Measurements from ENCODE around the gene PAX2. TPM values are rescaled to one million over a fixed set of nuclear protein-coding genes. Genes with fewer than 3 reads are reported as not detected.
A peak's percentile ranks its signal among the peaks of the same experiment; 100 is the strongest.

The PAX2 gene
- total RNA-seq, 2 donors from 2014 or later = 0.38 to 0.90 TPM

- no peak for ATAC-seq (replicated peaks in 1 of 2)
- Mint-ChIP-seq H3K9me3 (no peaks in the 10 kb centered on the region), H3K27me3 (ENCODE audit: low read depth) (peaks cover 92% of the 10 kb centered on the region), H3K36me3 (ENCODE audit: insufficient read depth in 2 of 2) (peaks cover 2 to 4% of the 10 kb centered on the region in 2 donors), H3K4me3 (peak overlapping the region in 1 of 2 donors; percentile 12), H3K4me1 (ENCODE audit: low read depth) (peaks cover 10% of the 10 kb centered on the region), H3K27ac (no peak overlapping the region)
- DNase-seq = no peak
These were observed 30.8 kb upstream of the PAX2 start for GRCh38 chr10:100714566-100714950.

- H3K4me1 Mint-ChIP-seq (ENCODE audit: low read depth) = peaks cover 10% of the 10 kb centered on the region
- H3K4me3 Mint-ChIP-seq = peak overlapping the region; percentile 18 to 79
- peak overlapping the region; percentile 21 for H3K27ac Mint-ChIP-seq
- no peak for ATAC-seq (replicated peaks in 1 of 2)
- peaks cover 94% of the 10 kb centered on the region for H3K27me3 Mint-ChIP-seq (ENCODE audit: low read depth)
- DNase-seq = no peak
- no peaks in the 10 kb centered on the region for H3K9me3 Mint-ChIP-seq
- peaks cover 2 to 4% of the 10 kb centered on the region in 2 donors for H3K36me3 Mint-ChIP-seq (ENCODE audit: insufficient read depth in 2 of 2)
These were observed 30.3 kb upstream of the PAX2 start for GRCh38 chr10:100715101-100715444.

GRCh38 chr10:100715445-100716385, 29.7 kb upstream of the PAX2 start:
- H3K4me3 Mint-ChIP-seq = peak overlapping the region; percentile 30 to 79
- H3K4me1 Mint-ChIP-seq (ENCODE audit: low read depth) = peaks cover 10% of the 10 kb centered on the region
- ATAC-seq (replicated peaks in 1 of 2) = peak in 1 of 2 donors; percentile 34
- peaks cover 95% of the 10 kb centered on the region for H3K27me3 Mint-ChIP-seq (ENCODE audit: low read depth)
- no peak for DNase-seq
- H3K9me3 Mint-ChIP-seq = no peaks in the 10 kb centered on the region
- H3K27ac Mint-ChIP-seq = no peak overlapping the region
- H3K36me3 Mint-ChIP-seq (ENCODE audit: insufficient read depth in 2 of 2) = peaks cover 2 to 4% of the 10 kb centered on the region in 2 donors

- no peak for ATAC-seq (replicated peaks in 1 of 2)
- Mint-ChIP-seq H3K4me1 (ENCODE audit: low read depth) (peaks cover 10% of the 10 kb centered on the region), H3K4me3 (no peak overlapping the region), H3K9me3 (no peaks in the 10 kb centered on the region), H3K27me3 (ENCODE audit: low read depth) (peaks cover 94% of the 10 kb centered on the region), H3K36me3 (ENCODE audit: insufficient read depth in 2 of 2) (peaks cover 2 to 4% of the 10 kb centered on the region in 2 donors), H3K27ac (no peak overlapping the region)
- no peak for DNase-seq
These were observed 28.2 kb upstream of the PAX2 start for GRCh38 chr10:100717166-100717565.

GRCh38 chr10:100718197-100718742, 27.1 kb upstream of the PAX2 start:
- H3K27ac Mint-ChIP-seq = no peak overlapping the region
- peaks cover 93% of the 10 kb centered on the region for H3K27me3 Mint-ChIP-seq (ENCODE audit: low read depth)
- no peak for DNase-seq
- ATAC-seq (replicated peaks in 1 of 2) = no peak
- H3K36me3 Mint-ChIP-seq (ENCODE audit: insufficient read depth in 2 of 2) = peaks cover 4 to 5% of the 10 kb centered on the region in 2 donors
- H3K9me3 Mint-ChIP-seq = no peaks in the 10 kb centered on the region
- peaks cover 10% of the 10 kb centered on the region for H3K4me1 Mint-ChIP-seq (ENCODE audit: low read depth)
- no peak overlapping the region for H3K4me3 Mint-ChIP-seq

GRCh38 chr10:100723180-100723579, 22.2 kb upstream of the PAX2 start:
- H3K4me1 Mint-ChIP-seq (ENCODE audit: low read depth) = no peaks in the 10 kb centered on the region
- H3K36me3 Mint-ChIP-seq (ENCODE audit: insufficient read depth in 2 of 2) = peaks cover 0 to 4% of the 10 kb centered on the region in 2 donors
- no peaks in the 10 kb centered on the region for H3K9me3 Mint-ChIP-seq
- ATAC-seq (replicated peaks in 1 of 2) (no peak), DNase-seq (no peak)
- H3K27ac Mint-ChIP-seq = no peak overlapping the region
- peaks cover 87% of the 10 kb centered on the region for H3K27me3 Mint-ChIP-seq (ENCODE audit: low read depth)
- no peak overlapping the region for H3K4me3 Mint-ChIP-seq

GRCh38 chr10:100723770-100724530, 21.4 kb upstream of the PAX2 start:
- Mint-ChIP-seq H3K4me3 (peak overlapping the region; percentile 33 to 55), H3K9me3 (no peaks in the 10 kb centered on the region), H3K27ac (no peak overlapping the region), H3K4me1 (ENCODE audit: low read depth) (peaks cover 3% of the 10 kb centered on the region), H3K27me3 (ENCODE audit: low read depth) (peaks cover 87% of the 10 kb centered on the region), H3K36me3 (ENCODE audit: insufficient read depth in 2 of 2) (peaks cover 0 to 4% of the 10 kb centered on the region in 2 donors)
- ATAC-seq (replicated peaks in 1 of 2) = no peak
- no peak for DNase-seq

- peaks cover 87% of the 10 kb centered on the region for H3K27me3 Mint-ChIP-seq (ENCODE audit: low read depth)
- ATAC-seq (replicated peaks in 1 of 2) = no peak
- H3K4me3 Mint-ChIP-seq = no peak overlapping the region
These were observed 20.8 kb upstream of the PAX2 start for GRCh38 chr10:100724531-100725027.

GRCh38 chr10:100725071-100725471, 20.3 kb upstream of the PAX2 start:
- Mint-ChIP-seq H3K4me1 (ENCODE audit: low read depth) (peaks cover 14% of the 10 kb centered on the region), H3K4me3 (no peak overlapping the region), H3K9me3 (no peaks in the 10 kb centered on the region), H3K27me3 (ENCODE audit: low read depth) (peaks cover 87% of the 10 kb centered on the region), H3K27ac (no peak overlapping the region), H3K36me3 (ENCODE audit: insufficient read depth in 2 of 2) (peaks cover under 1 to 4% of the 10 kb centered on the region in 2 donors)
- ATAC-seq (replicated peaks in 1 of 2) = no peak
- DNase-seq = no peak

More at GRCh38 chr10:100724531-100725027, 20.8 kb upstream of the PAX2 start:
- Mint-ChIP-seq H3K9me3 (no peaks in the 10 kb centered on the region), H3K4me1 (ENCODE audit: low read depth) (peaks cover 9% of the 10 kb centered on the region), H3K27ac (no peak overlapping the region), H3K36me3 (ENCODE audit: insufficient read depth in 2 of 2) (peaks cover 0 to 4% of the 10 kb centered on the region in 2 donors)
- no peak for DNase-seq

- no peak for DNase-seq
These were observed 19.4 kb upstream of the PAX2 start for GRCh38 chr10:100725869-100726426.

GRCh38 chr10:100727808-100728207, 17.6 kb upstream of the PAX2 start:
- ATAC-seq (replicated peaks in 1 of 2) (no peak), DNase-seq (no peak)
- Mint-ChIP-seq H3K27ac (no peak overlapping the region), H3K27me3 (ENCODE audit: low read depth) (peaks cover 89% of the 10 kb centered on the region), H3K9me3 (no peaks in the 10 kb centered on the region), H3K4me1 (ENCODE audit: low read depth) (peaks cover 32% of the 10 kb centered on the region), H3K4me3 (no peak overlapping the region), H3K36me3 (ENCODE audit: insufficient read depth in 2 of 2) (peaks cover 1 to 6% of the 10 kb centered on the region in 2 donors)

More at GRCh38 chr10:100725869-100726426, 19.4 kb upstream of the PAX2 start:
- peaks cover 87% of the 10 kb centered on the region for H3K27me3 Mint-ChIP-seq (ENCODE audit: low read depth)
- no peak overlapping the region for H3K27ac Mint-ChIP-seq
- no peaks in the 10 kb centered on the region for H3K9me3 Mint-ChIP-seq
- peaks cover 20% of the 10 kb centered on the region for H3K4me1 Mint-ChIP-seq (ENCODE audit: low read depth)
- peaks cover 1 to 4% of the 10 kb centered on the region in 2 donors for H3K36me3 Mint-ChIP-seq (ENCODE audit: insufficient read depth in 2 of 2)
- no peak overlapping the region for H3K4me3 Mint-ChIP-seq
- ATAC-seq (replicated peaks in 1 of 2) = no peak

GRCh38 chr10:100728928-100729861, 16.2 kb upstream of the PAX2 start:
- peak; percentile 69 to 70 for ATAC-seq (replicated peaks in 1 of 2)
- Mint-ChIP-seq H3K27ac (no peak overlapping the region), H3K4me3 (peak overlapping the region; percentile 73 to 87), H3K4me1 (ENCODE audit: low read depth) (peaks cover 38% of the 10 kb centered on the region), H3K9me3 (no peaks in the 10 kb centered on the region), H3K36me3 (ENCODE audit: insufficient read depth in 2 of 2) (peaks cover 1% of the 10 kb centered on the region in 2 donors), H3K27me3 (ENCODE audit: low read depth) (peaks cover 90% of the 10 kb centered on the region)
- DNase-seq = peak; percentile 51 to 61
